HFF-Myc (cell line): Measurements from ENCODE around the gene AHRR.

Source experiments
- DNase-seq: peaks from one replicate; pipeline ENCODE4 v3.0.0-alpha.2; 2011; ENCODE audit warnings: low read depth; ENCODE audit errors: extremely low read depth
- H3K4me3 ChIP-seq: replicated peaks from 2 replicates; pipeline ENCODE4 v1.5.1; 2011; ENCODE audit warnings: low read depth, mild to moderate bottlenecking, control low read depth, low read length
- TF ChIP-seq, protein P1 (sequence below): IDR thresholded peaks from 2 replicates; pipeline ENCODE4 v1.5.1; 2012; ENCODE audit warnings: mild to moderate bottlenecking, low read depth, low read length, control low read depth; ENCODE audit errors: missing control alignments

Gene AHRR

DNA sequence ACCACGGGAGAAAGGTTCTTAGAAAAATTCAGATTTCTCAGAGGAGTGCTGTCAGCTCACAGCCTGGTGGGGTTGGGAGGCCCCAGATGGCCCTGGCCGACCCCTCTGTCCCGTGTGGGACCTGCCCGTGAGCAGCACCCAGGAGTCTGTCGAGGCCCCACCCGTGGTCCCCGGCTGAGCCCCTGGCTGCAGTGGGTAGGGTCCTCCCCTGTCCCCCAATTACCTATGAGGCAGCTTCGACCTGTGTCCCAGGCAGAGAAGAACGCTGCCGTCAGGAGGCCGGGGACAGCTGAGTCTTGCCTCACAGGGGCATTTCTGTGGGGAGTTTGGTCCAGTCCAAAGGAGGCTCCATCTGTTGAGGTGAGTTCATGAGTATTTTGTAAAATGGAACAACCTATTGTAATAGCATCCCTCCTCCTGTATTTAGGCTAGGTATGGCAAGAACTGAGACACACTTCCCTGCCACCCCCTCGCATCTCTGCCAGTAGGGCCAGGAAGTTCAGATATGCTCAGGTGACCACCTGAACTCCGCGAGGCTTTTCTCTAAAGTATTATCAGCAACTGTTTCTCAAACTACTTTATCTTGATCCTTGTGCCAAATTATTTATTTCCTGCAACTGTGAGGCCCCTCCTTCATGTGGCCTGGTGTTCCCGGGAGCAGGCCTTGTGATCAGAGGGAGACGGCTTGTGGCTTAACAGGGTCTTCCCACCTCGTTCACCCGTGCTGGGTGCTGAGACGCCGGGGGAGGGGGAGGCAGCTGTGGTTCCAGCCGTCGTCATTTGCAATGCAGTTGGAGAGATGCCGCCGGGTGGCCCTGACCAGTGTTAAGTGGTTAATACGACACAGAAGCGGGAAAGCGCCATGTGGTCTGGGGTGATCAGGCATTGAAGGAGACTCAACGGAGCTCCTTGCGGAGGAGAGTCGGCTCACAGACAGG lies 1.7 kb downstream of the AHRR start:
- DNase-seq, result no peak
- TF ChIP-seq, protein P1, sequence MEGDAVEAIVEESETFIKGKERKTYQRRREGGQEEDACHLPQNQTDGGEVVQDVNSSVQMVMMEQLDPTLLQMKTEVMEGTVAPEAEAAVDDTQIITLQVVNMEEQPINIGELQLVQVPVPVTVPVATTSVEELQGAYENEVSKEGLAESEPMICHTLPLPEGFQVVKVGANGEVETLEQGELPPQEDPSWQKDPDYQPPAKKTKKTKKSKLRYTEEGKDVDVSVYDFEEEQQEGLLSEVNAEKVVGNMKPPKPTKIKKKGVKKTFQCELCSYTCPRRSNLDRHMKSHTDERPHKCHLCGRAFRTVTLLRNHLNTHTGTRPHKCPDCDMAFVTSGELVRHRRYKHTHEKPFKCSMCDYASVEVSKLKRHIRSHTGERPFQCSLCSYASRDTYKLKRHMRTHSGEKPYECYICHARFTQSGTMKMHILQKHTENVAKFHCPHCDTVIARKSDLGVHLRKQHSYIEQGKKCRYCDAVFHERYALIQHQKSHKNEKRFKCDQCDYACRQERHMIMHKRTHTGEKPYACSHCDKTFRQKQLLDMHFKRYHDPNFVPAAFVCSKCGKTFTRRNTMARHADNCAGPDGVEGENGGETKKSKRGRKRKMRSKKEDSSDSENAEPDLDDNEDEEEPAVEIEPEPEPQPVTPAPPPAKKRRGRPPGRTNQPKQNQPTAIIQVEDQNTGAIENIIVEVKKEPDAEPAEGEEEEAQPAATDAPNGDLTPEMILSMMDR, result no peak
- peak overlapping the region; percentile 71 for H3K4me3 ChIP-seq

DNA sequence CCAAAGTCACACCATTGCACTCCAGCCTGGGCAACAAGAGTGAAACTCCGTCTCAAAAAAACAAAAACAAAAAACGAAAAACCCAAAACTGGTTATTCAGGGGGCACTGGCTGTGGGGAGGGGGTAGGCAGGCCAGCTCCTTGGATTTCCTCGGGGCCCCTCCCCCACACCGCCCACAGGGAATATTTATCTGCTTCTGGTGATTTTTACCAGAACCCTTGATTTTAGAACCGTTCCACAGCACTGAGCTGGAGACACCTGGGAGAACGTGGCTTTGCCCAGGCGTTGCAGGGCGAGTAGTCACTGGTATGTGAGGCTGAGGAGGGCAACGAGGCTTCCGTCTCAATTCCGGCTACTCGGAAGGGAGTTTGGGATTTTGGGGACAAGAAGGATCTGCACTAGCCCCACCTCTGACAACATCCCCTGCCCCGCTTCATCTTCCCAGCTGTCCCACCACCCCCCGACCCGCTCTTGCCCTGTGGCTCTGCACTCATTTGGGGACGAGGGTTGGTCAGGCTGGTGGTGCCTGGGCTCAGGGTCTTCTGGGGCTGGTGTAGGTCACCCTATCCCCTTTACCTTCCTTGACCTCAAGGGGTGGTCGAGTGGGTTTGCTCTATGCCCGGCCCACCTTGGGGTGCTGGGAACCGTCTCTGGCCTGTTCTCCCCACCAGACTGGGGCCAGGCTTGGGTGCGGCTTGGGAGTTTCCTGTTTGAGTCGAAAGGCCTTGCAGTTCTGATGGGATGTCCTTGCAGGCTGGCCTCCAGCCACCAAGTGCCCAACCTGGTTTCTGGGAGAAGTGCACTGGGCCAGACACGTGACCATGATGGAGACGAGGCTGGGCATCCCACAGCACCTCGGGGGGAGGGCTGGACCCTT lies 3.5 kb downstream of the AHRR start:
- no peak overlapping the region for H3K4me3 ChIP-seq
- DNase-seq, result no peak
- TF ChIP-seq, protein P1, result no peak

DNA sequence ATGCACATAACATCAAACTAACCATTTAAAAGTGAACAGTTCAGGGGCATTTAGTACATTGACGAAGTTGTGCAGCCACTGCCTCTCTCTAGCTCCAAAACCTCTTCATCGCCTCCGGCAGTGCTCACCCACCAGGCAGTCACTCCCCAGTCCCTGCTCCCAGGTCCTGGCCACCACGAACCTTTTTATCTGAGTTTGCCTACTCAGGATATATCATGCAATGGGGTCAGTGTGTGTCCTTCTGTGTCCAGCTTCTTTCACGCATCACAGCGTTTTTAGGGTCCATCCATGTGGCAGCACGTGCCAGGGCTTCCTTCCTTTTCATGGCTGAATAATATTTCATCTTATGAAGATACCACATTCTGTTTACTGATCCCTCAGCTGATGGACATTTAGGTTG lies 4.6 kb downstream of the AHRR start:
- TF ChIP-seq, protein P1, result no peak
- H3K4me3 ChIP-seq, result no peak overlapping the region
- no peak for DNase-seq

GRCh38 chr5:329121-329735 lies 7.7 kb downstream of the AHRR start:
- DNase-seq, result no peak
- TF ChIP-seq, protein P1, result no peak
- no peak overlapping the region for H3K4me3 ChIP-seq

- no peak overlapping the region for H3K4me3 ChIP-seq
- DNase-seq, result no peak
- TF ChIP-seq, protein P1, result no peak
Measured at GRCh38 chr5:329768-330167, 8.3 kb downstream of the AHRR start.

- H3K4me3 ChIP-seq, result no peak overlapping the region
- DNase-seq, result no peak
- TF ChIP-seq, protein P1, result no peak
Measured at GRCh38 chr5:332843-333242, 11.3 kb downstream of the AHRR start.
